ENCODE measurements around the gene RPUSD4.
"Not testable (repeated sequence)": the region's sequence is repeated elsewhere in the genome, so short reads cannot be mapped to it uniquely, and the experiment has no call there.

The RPUSD4 gene

GRCh38 chr11:126211236-126212088 is at the start of gene RPUSD4, which contains the start of gene FAM118B:
Gene RPUSD4 (minus strand): TSS chr11:126211650. CDS start chr11:126211638, 12 bp downstream.
Gene FAM118B (plus strand): TSS chr11:126211782. CDS start chr11:126235002, 23,220 bp downstream.
- DNase-seq: peak; percentile 78 to 89

- DNase-seq: no peak
These were observed 46.3 kb upstream of the RPUSD4 start for GRCh38 chr11:126257764-126258163.

GRCh38 chr11:126257144-126257543 is 45.7 kb upstream of the RPUSD4 start:
- DNase-seq: no peak

GRCh38 chr11:126256216-126256615 is 44.8 kb upstream of the RPUSD4 start:
- no peak for DNase-seq

GRCh38 chr11:126255507-126255906 is 44.1 kb upstream of the RPUSD4 start:
- not testable (repeated sequence) for DNase-seq

- DNase-seq: no peak
These were observed 43.4 kb upstream of the RPUSD4 start for GRCh38 chr11:126254819-126255218.

GRCh38 chr11:126253265-126253664 is 41.8 kb upstream of the RPUSD4 start:
- DNase-seq: no peak

- DNase-seq: no peak
These were observed 35.2 kb upstream of the RPUSD4 start for GRCh38 chr11:126246636-126247035.

GRCh38 chr11:126233391-126233790 is 21.9 kb upstream of the RPUSD4 start:
- DNase-seq: no peak

- DNase-seq: no peak
These were observed 21.2 kb upstream of the RPUSD4 start for GRCh38 chr11:126232683-126233082.

GRCh38 chr11:126231725-126232459 is 20.4 kb upstream of the RPUSD4 start:
- no peak for DNase-seq

GRCh38 chr11:126229858-126230540 is 18.5 kb upstream of the RPUSD4 start:
- no peak for DNase-seq

GRCh38 chr11:126226334-126227084 is 15.1 kb upstream of the RPUSD4 start:
- DNase-seq: no peak

- no peak for DNase-seq
These were observed 13.8 kb upstream of the RPUSD4 start for GRCh38 chr11:126225295-126225665.

GRCh38 chr11:126224647-126225294 is 13.3 kb upstream of the RPUSD4 start:
- DNase-seq: no peak

- DNase-seq: no peak
These were observed 8.1 kb upstream of the RPUSD4 start for GRCh38 chr11:126219547-126219946.

GRCh38 chr11:126217491-126217890 is 6.0 kb upstream of the RPUSD4 start:
- DNase-seq: no peak

GRCh38 chr11:126216526-126217305 is 5.3 kb upstream of the RPUSD4 start:
- DNase-seq: no peak

GRCh38 chr11:126214841-126215240 is 3.4 kb upstream of the RPUSD4 start:
- no peak for DNase-seq

- no peak for DNase-seq
These were observed 3.0 kb upstream of the RPUSD4 start for GRCh38 chr11:126214441-126214840.

- DNase-seq: no peak
These were observed 725 bp upstream of the RPUSD4 start for GRCh38 chr11:126212089-126212660.
